ENCODE data around the gene CLEC2L. TPM values are rescaled to one million over a fixed set of nuclear protein-coding genes. Genes with fewer than 3 reads are reported as not detected.
A peak's percentile ranks its signal among the peaks of the same experiment; 100 is the strongest.

The CLEC2L gene
- total RNA-seq: 1 to 10 TPM in 4 of 8 experiments, under 1 TPM in 3, not detected in 1; 0.24 to 3.1 (median 1.0) TPM

DNA sequence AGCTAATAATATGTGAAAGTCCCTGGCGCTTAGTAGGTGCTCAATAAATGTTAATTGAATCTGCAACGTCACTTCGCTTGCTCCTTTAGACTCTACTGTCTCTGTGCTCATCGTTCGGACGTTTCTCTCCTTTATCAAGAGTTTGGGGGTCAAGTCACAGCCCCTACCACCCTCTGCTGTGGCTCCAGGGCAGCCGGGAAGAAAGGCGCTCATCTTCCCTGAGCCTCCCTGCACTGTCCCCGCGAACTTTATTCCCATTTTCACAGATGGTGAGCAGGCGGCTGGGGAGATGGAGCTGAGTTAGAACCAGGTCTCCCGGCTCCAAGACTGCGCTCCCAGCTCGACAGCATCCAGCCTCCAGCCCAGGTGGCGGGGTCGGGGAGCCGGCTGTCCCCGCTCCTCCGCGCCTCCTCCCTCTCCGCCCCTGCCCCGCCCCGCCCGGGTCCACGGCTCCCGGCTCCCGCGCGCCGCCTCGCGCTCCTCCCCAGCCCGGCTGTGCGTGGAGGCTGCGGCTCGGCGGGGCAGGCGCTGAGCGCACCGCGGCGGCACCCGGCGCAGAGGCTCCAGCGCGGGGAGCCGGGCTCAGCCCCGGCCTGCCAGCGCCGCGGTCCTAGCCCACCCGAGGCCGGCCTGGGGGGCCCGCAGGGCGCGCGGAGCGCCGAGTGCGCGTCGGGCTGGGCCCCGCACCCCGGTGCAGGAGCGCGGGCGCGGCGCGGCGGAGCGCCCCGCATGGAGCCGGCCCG, at the start of gene CLEC2L:
Gene CLEC2L, plus strand, starts transcription at position 487 of the 743 bp plus-strand sequence. Its CDS starts 243 bp downstream, at position 730.
- H3K27ac ChIP-seq: no peak within 1 kb of the TSS
- peak within 1 kb of the TSS; percentile 36 to 57 (median 38) for H3K4me3 ChIP-seq
- peak; percentile 54 to 96 (median 92) for ATAC-seq (replicated peaks in 6 of 8)
- 0 to 19% (median 13%) methylated on average over 1 to 12 of the region's 75 CpGs; no CpG with 5 or more reads in 4 of the 10 experiments for WGBS, 10 experiments
- no peaks in the 10 kb centered on the region for H3K4me1 ChIP-seq (replicated peaks in 1 of 2)
- in situ Hi-C loops (cut with MboI; ENCODE audit: low pct_unique_long_range_greater_than_20kb in 2 of 9, low sequenced_read_pairs in 9 of 9, unreplicated experiment in 9 of 9): no loop called here

DNA sequence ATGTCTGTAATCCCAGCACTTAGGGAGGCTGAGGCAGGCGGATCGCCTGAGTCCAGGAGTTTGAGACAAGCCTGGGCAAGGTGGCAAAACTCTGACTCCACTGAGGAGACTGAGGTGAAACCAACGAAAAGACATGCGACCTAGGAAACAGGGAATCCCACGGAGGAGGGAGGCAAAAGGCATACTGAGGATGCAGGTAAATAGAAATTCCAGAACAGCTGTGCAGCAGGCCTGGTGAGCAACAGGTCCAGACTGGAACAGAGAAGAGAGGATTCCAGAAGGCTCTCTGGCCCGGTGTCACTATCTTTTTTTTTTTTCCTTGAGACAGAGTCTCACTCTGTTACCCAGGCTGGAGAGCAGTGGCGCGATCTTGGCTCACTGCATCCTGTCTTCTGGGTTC, 47.3 kb upstream of the CLEC2L start:
- in situ Hi-C loops (cut with MboI; ENCODE audit: low pct_unique_long_range_greater_than_20kb in 2 of 9, low sequenced_read_pairs in 9 of 9, unreplicated experiment in 9 of 9): loop anchor here in 1 of 9 experiments (25.0 kb wide), 1 partner anchor 536 kb away; no protein-coding TSS in a partner anchor
- H3K4me1 ChIP-seq (replicated peaks in 1 of 2): no peaks in the 10 kb centered on the region
- H3K27ac ChIP-seq: no peak overlapping the region
- no peak overlapping the region for H3K4me3 ChIP-seq
- 65 to 100% (median 90%) methylated on average over 2 to 7 of the region's 8 CpGs; no CpG with 5 or more reads in 1 of the 10 experiments for WGBS, 10 experiments
- ATAC-seq (replicated peaks in 6 of 8): no peak

DNA sequence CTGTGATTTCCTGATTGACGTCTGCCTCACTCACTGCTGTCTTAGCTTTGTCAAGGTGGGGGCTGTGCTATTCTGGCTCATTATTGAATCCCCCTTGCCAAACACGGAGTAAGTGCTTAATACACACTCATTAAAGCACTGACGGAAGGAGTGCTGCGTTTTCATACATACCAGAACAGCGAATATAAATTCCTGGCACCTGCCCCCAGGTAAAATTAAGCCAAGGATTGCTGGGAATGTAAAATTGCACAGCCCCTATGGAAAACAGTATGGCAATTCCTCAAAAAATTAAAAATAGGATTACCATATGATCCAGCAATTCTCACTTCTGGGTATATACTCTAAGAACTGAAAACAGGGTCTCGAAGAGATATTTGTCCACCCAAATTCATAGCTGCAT, 46.6 kb upstream of the CLEC2L start:
- Histone ChIP-seq H3K4me1 (replicated peaks in 1 of 2) (no peaks in the 10 kb centered on the region), H3K4me3 (no peak overlapping the region), H3K27ac (no peak overlapping the region)
- no peak for ATAC-seq (replicated peaks in 6 of 8)
- in situ Hi-C loops (cut with MboI; ENCODE audit: low pct_unique_long_range_greater_than_20kb in 2 of 9, low sequenced_read_pairs in 9 of 9, unreplicated experiment in 9 of 9): loop anchor here in 1 of 9 experiments (25.0 kb wide), 1 partner anchor 535 kb away; no protein-coding TSS in a partner anchor
- 61 to 100% (median 90%) methylated on average over 2 to 6 of the region's 6 CpGs; no CpG with 5 or more reads in 1 of the 10 experiments for WGBS, 10 experiments

DNA sequence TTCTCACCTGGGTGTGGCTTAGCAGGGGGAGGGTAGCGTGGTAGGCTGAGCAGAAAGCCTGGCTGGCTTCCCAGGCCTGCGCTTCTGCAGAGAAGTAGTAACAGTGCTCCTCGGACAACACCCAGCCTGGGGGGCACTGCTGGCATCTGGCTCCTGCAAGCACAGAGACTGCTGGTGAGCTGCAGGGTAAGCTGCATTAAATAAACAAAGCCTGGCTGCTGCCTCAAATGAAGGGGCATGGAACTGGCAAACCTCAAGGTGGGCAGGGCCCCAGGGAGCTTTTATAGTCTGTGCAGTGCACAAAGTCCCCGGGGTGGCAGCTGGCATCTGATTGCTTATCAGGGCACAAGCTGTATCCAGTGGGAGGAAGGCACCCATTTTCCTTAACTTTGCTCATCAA, 43.9 kb upstream of the CLEC2L start:
- peak in 2 of 8 experiments; percentile 12 to 30 for ATAC-seq (replicated peaks in 6 of 8)
- WGBS, 10 experiments: 20 to 100% (median 70%) methylated on average over 1 to 4 of the region's 4 CpGs; no CpG with 5 or more reads in 5 of the 10 experiments
- H3K4me1 ChIP-seq (replicated peaks in 1 of 2): no peaks in the 10 kb centered on the region
- no peak overlapping the region for H3K27ac ChIP-seq
- in situ Hi-C loops (cut with MboI; ENCODE audit: low pct_unique_long_range_greater_than_20kb in 2 of 9, low sequenced_read_pairs in 9 of 9, unreplicated experiment in 9 of 9): loop anchor here in 1 of 9 experiments (25.0 kb wide), 1 partner anchor 533 kb away; no protein-coding TSS in a partner anchor
- H3K4me3 ChIP-seq: no peak overlapping the region

DNA sequence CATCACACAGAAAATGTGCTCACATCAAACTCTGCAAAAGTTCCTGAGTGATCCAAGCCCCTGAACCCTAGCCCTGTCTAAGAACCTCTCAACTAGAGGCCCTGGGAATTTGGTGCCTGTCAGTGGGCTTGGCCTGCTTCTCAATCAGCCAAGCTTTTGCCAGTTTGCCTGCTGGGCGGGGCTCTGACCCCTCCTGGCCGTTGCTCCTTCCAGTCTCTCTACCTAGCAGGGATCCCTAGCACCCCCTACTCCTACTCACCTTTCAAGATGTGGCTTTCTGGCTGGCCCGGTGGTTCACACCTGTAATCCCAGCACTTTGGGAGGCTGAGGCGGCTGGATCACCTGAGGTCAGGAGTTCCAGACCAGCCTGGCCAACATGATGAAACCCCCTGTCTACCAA, 42.1 kb upstream of the CLEC2L start:
- no peak for ATAC-seq (replicated peaks in 6 of 8)
- Histone ChIP-seq H3K27ac (no peak overlapping the region), H3K4me1 (replicated peaks in 1 of 2) (no peaks in the 10 kb centered on the region), H3K4me3 (no peak overlapping the region)
- in situ Hi-C loops (cut with MboI; ENCODE audit: low pct_unique_long_range_greater_than_20kb in 2 of 9, low sequenced_read_pairs in 9 of 9, unreplicated experiment in 9 of 9): loop anchor here in 1 of 9 experiments (25.0 kb wide), 1 partner anchor 531 kb away; no protein-coding TSS in a partner anchor
- 92 to 100% (median 100%) methylated on average over 1 to 2 of the region's 4 CpGs; no CpG with 5 or more reads in 7 of the 10 experiments for WGBS, 10 experiments

DNA sequence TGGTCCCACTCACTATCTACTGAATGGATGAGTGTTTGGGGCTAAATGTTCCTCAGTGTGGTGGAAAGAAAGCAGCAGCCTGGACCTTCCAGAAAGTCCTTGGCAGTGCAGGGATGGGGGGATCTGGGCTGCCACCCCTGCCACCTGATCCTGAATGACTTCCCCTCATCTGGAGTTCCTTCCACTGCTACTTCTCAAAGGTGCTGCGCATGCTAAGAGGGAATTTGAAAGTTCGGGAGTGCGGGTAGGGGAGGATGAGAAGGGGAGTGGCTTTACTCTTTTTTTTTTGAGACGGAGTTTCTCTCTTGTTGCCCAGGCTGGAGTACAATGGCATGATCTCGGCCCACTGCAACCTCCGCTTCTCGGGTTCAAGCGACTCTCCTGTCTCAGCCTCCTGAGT, 41.4 kb upstream of the CLEC2L start:
- in situ Hi-C loops (cut with MboI; ENCODE audit: low pct_unique_long_range_greater_than_20kb in 2 of 9, low sequenced_read_pairs in 9 of 9, unreplicated experiment in 9 of 9): loop anchor here in 1 of 9 experiments (25.0 kb wide), 1 partner anchor 530 kb away; no protein-coding TSS in a partner anchor
- WGBS, 10 experiments: 24 to 50% (median 35%) methylated on average over 1 to 5 of the region's 8 CpGs; no CpG with 5 or more reads in 6 of the 10 experiments
- H3K4me1 ChIP-seq (replicated peaks in 1 of 2): no peaks in the 10 kb centered on the region
- ATAC-seq (replicated peaks in 6 of 8): no peak
- H3K27ac ChIP-seq: no peak overlapping the region
- no peak overlapping the region for H3K4me3 ChIP-seq

DNA sequence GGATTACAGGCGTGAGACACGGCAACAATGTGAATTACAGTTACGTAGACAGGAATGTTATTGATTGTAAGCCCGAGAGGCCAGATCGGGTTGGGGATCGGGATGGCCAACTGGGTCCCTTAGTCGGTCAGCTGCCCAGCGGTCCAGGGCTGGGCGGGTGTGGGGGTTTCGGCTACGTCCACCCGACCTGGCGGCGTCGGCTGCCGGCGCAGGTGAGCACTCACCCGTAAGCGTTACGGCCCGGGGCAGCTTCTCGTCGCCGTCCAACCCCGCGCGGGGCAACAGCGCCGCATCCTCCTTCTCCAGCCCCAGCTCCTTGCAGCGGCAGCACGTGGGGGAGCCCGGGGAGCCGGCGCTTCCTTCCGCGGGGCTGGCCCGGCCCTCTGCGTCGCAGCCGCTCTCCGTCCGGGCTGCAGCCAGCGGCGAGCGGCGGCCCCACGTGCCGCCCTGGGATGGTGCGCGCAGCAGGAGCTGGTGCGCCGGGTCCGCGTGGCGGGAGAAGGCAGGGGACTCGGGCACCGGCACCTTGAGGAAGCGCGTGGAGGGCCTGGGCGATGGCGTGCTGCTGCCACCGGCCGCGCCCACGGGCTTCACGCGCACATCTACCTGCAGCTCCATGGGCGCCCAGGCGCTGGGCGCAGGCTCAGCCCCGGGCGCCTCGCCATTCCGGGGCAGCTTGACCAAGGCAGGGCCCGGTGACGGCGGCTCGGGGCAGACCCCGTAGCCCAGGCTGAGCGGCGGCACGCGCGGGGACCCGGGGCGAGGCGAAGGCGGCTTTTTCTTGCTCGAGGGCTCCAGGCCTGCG, 40.6 kb upstream of the CLEC2L start:
- 0 to 20% (median 5%) methylated on average over 3 to 16 of the region's 90 CpGs; no CpG with 5 or more reads in 6 of the 10 experiments for WGBS, 10 experiments
- H3K27ac ChIP-seq: no peak overlapping the region
- H3K4me1 ChIP-seq (replicated peaks in 1 of 2): no peaks in the 10 kb centered on the region
- peak; percentile 29 to 69 (median 62) for ATAC-seq (replicated peaks in 6 of 8)
- H3K4me3 ChIP-seq: peak overlapping the region; percentile 26 to 31 (median 28)
- in situ Hi-C loops (cut with MboI; ENCODE audit: low pct_unique_long_range_greater_than_20kb in 2 of 9, low sequenced_read_pairs in 9 of 9, unreplicated experiment in 9 of 9): loop anchor here in 1 of 9 experiments (25.0 kb wide), 1 partner anchor 529 kb away; no protein-coding TSS in a partner anchor

DNA sequence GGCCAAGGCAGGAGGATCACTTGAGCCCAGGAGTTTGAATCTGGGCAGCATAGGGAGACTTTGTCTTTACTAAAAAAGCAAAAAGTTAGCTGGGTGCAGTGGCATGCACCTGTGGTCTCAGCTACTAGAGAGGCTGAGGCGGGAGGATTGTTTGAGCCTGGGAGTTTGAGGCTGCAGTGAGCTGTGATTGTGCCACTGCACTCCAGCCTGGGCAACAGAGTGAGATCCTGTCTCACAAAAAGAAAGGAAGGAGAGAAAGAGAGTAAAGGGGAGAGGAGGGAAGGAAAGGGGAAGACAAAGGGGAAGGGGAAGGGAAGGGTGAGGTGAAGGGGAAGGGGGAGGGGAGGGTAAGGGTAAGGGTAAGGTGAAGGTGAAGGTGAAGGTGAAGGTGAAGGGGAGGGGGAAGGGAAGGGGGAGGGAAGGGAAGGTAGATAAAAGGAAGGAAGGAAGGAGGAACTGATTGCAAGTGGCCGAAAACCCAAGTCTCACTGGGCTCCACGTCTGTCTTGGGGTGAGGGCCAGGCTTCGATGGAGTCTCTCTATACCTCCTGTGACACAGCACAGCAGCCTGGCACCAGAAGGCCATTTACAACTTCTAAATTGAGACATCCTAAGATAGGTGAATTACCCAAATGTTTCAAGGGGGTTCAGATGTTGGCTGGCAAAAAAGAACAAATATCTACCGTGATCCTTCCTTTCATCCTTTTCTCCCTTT, 36.0 kb upstream of the CLEC2L start:
- ATAC-seq (replicated peaks in 6 of 8): no peak
- no peak overlapping the region for H3K27ac ChIP-seq
- no peak overlapping the region for H3K4me3 ChIP-seq
- peaks cover 9 to 10% of the 10 kb centered on the region in 2 donors for H3K4me1 ChIP-seq (replicated peaks in 1 of 2)
- WGBS, 10 experiments: 67 to 100% (median 80%) methylated on average over 1 to 3 of the region's 5 CpGs; no CpG with 5 or more reads in 3 of the 10 experiments
- in situ Hi-C loops (cut with MboI; ENCODE audit: low pct_unique_long_range_greater_than_20kb in 2 of 9, low sequenced_read_pairs in 9 of 9, unreplicated experiment in 9 of 9): loop anchor here in 1 of 9 experiments (25.0 kb wide), 1 partner anchor 525 kb away; no protein-coding TSS in a partner anchor

DNA sequence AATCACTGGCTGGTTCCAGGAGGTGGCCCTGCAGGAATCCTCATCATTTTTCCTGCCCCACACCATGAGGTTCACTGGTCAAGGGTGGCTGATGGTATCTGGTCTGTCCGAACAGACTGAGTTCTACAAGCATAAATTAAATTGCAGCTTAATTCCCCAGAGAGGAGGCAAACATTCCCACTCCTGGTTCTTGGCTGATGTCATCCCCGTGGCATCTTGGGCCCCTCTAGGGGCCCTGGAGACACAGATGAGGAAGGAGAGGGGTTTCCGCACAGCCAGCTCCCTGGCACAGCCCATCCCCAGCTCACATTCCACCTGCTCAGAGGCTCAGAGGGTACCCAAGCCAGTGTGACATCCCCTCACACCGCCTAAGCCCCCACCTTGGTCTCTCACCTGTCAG, 34.7 kb upstream of the CLEC2L start:
- Histone ChIP-seq H3K4me1 (replicated peaks in 1 of 2) (peaks cover 9 to 10% of the 10 kb centered on the region in 2 donors), H3K27ac (no peak overlapping the region), H3K4me3 (no peak overlapping the region)
- 0 to 74% (median 50%) methylated on average over 1 to 3 of the region's 4 CpGs; no CpG with 5 or more reads in 6 of the 10 experiments for WGBS, 10 experiments
- in situ Hi-C loops (cut with MboI; ENCODE audit: low pct_unique_long_range_greater_than_20kb in 2 of 9, low sequenced_read_pairs in 9 of 9, unreplicated experiment in 9 of 9): loop anchor here in 1 of 9 experiments (25.0 kb wide), 1 partner anchor 523 kb away; no protein-coding TSS in a partner anchor
- peak in 5 of 8 experiments; percentile 69 to 87 (median 80) for ATAC-seq (replicated peaks in 6 of 8)

DNA sequence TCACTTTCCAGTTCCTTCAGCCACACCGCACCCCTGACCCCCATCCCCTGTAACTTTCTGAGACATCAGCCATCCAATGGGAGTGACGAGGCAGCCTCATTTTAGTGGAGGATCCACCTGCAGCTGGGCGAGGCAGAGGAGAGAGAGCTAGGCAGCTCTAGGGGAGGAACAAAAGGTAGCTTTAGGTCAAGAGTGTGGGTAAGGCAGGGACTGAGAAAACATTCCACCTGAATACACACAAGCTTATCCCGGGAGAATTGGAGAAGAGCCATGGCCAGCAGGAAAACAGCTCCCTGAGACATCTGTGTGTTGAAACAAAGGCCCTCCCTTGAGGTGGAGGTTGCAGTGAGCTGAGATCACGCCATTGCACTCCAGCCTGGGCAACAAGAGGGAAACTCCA, 33.4 kb upstream of the CLEC2L start:
- in situ Hi-C loops (cut with MboI; ENCODE audit: low pct_unique_long_range_greater_than_20kb in 2 of 9, low sequenced_read_pairs in 9 of 9, unreplicated experiment in 9 of 9): loop anchor here in 1 of 9 experiments (25.0 kb wide), 1 partner anchor 522 kb away; no protein-coding TSS in a partner anchor
- H3K4me1 ChIP-seq (replicated peaks in 1 of 2): peaks cover 13 to 15% of the 10 kb centered on the region in 2 donors
- H3K27ac ChIP-seq: no peak overlapping the region
- no peak overlapping the region for H3K4me3 ChIP-seq
- whole genome bisulfite sequencing, 10 experiments: 17 to 100% (median 80%) methylated on average over 1 to 3 of the region's 5 CpGs; no CpG with 5 or more reads in 5 of the 10 experiments
- peak in 2 of 8 experiments; percentile 28 to 49 for ATAC-seq (replicated peaks in 6 of 8)

DNA sequence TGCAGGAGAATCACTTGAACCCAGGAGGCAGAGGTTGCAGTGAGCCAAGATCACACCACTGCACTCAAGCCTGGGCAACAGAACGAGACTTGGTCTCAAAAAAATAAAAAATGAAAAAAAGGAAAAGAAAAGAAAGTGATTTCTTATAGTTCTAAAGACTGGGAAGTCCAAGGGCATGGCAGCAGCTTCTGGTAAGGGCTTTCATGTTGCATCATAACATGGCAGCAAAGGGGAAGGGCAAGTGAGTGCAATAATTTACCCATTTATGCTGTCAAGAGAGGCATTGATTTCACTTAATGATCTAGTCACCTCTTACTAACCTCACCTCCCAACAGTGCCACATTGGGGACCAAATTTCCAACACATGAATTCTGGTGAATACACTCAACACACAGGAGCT, 31.2 kb upstream of the CLEC2L start:
- Histone ChIP-seq H3K4me1 (replicated peaks in 1 of 2) (peaks cover 22 to 23% of the 10 kb centered on the region in 2 donors), H3K27ac (no peak overlapping the region), H3K4me3 (no peak overlapping the region)
- ATAC-seq (replicated peaks in 6 of 8): no peak
- in situ Hi-C loops (cut with MboI; ENCODE audit: low pct_unique_long_range_greater_than_20kb in 2 of 9, low sequenced_read_pairs in 9 of 9, unreplicated experiment in 9 of 9): loop anchor here in 1 of 9 experiments (25.0 kb wide), 1 partner anchor 520 kb away; no protein-coding TSS in a partner anchor
- WGBS, 10 experiments: 50 to 83% (median 60%) methylated on average over 1 of the region's 1 CpG; no CpG with 5 or more reads in 5 of the 10 experiments
